NCI-H2196 treated with DMSO at 0.1 percent for 48 hours (cell line): ENCODE data around the gene TDRD12.

ENCODE experiments used
- DNase-seq: peaks from one replicate; lab custom pipeline; 2025; ENCODE audit not compliant: unreplicated experiment; lab: John Stamatoyannopoulos, UW

The TDRD12 gene, protein sequence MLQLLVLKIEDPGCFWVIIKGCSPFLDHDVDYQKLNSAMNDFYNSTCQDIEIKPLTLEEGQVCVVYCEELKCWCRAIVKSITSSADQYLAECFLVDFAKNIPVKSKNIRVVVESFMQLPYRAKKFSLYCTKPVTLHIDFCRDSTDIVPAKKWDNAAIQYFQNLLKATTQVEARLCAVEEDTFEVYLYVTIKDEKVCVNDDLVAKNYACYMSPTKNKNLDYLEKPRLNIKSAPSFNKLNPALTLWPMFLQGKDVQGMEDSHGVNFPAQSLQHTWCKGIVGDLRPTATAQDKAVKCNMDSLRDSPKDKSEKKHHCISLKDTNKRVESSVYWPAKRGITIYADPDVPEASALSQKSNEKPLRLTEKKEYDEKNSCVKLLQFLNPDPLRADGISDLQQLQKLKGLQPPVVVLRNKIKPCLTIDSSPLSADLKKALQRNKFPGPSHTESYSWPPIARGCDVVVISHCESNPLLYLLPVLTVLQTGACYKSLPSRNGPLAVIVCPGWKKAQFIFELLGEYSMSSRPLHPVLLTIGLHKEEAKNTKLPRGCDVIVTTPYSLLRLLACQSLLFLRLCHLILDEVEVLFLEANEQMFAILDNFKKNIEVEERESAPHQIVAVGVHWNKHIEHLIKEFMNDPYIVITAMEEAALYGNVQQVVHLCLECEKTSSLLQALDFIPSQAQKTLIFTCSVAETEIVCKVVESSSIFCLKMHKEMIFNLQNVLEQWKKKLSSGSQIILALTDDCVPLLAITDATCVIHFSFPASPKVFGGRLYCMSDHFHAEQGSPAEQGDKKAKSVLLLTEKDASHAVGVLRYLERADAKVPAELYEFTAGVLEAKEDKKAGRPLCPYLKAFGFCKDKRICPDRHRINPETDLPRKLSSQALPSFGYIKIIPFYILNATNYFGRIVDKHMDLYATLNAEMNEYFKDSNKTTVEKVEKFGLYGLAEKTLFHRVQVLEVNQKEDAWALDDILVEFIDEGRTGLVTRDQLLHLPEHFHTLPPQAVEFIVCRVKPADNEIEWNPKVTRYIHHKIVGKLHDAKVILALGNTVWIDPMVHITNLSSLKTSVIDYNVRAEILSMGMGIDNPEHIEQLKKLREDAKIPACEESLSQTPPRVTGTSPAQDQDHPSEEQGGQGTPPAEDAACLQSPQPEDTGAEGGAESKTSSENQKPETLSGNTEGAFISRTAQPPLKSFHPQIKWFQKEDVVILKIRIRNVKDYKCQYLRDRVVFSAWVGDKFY (N-terminal part only)

GRCh38 chr19:32719611-32720059 lies at the start of gene TDRD12:
Gene TDRD12, plus strand, starts transcription at chr19:32719767. Its CDS starts 306 bp downstream, at chr19:32720073.
- no peak for DNase-seq

- no peak for DNase-seq
Measured at GRCh38 chr19:32671883-32672593, 47.5 kb upstream of the TDRD12 start.

GRCh38 chr19:32672841-32673240 lies 46.7 kb upstream of the TDRD12 start:
- DNase-seq = no peak

GRCh38 chr19:32673573-32673972 lies 46.0 kb upstream of the TDRD12 start:
- no peak for DNase-seq

GRCh38 chr19:32674153-32674930 lies 45.2 kb upstream of the TDRD12 start:
- no peak for DNase-seq

DNA sequence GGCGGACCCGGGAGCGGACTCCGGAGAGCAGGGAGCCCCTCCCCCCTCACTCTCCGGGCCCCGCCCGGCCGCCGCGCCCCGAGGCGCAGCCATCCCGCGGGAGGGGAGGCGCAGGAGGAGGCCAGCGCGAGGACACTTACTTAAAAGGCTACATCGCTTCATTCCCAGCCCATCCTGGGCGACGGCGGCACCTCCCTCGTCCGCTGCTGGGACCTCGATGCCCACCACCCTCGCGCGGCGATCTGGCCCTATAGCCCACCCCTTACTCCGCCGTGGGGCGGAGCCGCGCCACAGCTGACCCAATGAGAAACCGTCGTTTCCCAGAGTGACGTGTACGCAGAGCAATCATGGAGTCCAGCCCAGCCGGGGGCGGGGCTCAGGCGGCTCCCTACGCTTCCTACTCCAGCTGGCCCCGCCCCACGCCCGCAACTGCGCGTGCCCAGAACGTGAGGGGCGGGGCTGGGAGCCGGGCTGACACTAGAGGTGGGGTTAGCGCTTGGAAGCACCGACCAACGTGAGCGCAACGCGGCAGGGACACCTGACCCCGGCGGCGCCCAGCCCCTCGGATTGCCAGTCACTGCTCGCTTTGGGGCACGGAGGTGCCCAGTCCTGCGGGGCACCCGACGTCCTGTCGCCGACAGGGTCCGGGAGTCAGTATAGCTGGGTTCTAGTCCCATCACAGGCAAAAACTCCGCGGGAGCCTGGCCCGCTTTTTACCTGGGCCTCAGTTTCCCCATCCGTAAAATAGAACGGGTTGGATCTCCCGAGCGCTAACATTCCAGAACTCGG lies 44.4 kb upstream of the TDRD12 start, which contains the start of gene ANKRD27:
ANKRD27 (minus strand) TSS at position 250 of the 789 bp plus-strand sequence. CDS start 16,165 bp downstream, outside the sequence.
- peak; percentile 96 for DNase-seq

GRCh38 chr19:32675720-32676185 lies 43.8 kb upstream of the TDRD12 start, which contains the start of gene RGS9BP:
Gene RGS9BP, plus strand, starts transcription at chr19:32675848. Its CDS starts 416 bp downstream, at chr19:32676264.
- peak; percentile 58 for DNase-seq

DNA sequence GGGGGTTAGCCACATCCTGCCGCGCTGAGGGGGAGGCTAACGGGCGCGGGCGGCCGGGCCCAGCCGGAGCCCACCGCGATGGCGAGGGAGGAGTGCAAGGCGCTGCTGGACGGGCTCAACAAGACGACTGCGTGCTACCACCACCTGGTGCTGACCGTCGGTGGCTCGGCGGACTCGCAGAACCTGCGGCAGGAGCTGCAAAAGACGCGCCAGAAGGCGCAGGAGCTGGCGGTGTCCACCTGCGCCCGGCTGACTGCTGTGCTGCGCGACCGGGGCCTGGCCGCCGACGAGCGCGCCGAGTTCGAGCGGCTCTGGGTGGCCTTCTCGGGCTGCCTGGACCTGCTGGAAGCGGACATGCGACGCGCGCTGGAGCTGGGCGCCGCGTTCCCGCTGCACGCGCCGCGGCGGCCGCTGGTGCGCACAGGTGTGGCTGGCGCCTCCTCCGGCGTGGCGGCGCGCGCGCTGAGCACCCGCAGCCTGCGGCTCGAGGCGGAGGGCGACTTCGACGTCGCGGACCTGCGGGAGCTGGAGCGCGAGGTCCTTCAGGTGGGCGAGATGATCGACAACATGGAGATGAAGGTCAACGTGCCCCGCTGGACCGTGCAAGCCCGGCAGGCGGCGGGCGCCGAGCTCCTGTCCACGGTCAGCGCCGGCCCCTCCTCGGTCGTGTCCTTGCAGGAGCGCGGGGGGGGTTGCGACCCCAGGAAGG lies 43.2 kb upstream of the TDRD12 start:
- no peak for DNase-seq

DNA sequence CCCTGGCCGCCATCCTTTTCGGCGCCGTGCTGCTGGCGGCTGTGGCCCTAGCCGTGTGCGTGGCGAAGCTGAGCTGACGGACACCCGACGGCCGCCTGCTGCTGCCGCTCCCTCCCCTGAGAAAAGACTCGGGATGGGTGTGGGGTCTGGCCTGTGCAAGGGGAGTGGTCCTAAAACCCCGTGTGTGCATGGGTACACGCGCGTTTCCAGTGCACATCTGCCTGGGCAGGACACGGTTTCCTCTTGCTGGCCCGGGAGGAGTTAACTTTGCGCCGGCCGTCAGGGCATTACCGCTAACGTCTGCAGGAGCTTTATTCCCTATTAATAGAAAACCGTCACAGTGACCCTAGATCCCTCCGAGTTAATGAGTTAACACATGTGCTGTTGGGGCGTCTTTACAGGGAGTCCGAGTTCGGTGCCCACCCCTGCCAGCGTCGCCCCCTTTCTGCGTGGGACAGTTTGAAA lies 42.6 kb upstream of the TDRD12 start:
- DNase-seq = no peak

DNA sequence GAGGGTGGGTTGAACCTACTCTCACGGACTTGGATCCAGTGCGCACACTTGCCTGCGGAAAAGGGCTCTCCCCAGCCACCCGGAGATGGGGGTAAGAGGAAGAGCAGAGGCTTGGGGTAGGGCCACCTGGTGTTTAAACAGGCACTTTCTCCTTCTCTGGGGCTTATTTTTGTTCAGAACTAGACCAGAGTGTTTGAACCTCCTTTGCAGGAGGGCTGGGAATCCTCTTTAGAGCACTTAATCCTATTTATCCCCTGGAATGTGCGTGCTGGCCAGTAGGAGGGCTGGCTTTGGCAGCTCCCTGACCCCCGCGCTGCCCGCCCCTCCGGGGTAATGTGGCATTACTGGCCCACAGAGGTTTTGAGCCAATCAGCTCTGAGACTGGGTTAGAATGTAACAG lies 41.9 kb upstream of the TDRD12 start:
- no peak for DNase-seq

GRCh38 chr19:32680986-32681385 lies 38.6 kb upstream of the TDRD12 start:
- DNase-seq = no peak

- DNase-seq = no peak
Measured at GRCh38 chr19:32682317-32682716, 37.2 kb upstream of the TDRD12 start.

DNA sequence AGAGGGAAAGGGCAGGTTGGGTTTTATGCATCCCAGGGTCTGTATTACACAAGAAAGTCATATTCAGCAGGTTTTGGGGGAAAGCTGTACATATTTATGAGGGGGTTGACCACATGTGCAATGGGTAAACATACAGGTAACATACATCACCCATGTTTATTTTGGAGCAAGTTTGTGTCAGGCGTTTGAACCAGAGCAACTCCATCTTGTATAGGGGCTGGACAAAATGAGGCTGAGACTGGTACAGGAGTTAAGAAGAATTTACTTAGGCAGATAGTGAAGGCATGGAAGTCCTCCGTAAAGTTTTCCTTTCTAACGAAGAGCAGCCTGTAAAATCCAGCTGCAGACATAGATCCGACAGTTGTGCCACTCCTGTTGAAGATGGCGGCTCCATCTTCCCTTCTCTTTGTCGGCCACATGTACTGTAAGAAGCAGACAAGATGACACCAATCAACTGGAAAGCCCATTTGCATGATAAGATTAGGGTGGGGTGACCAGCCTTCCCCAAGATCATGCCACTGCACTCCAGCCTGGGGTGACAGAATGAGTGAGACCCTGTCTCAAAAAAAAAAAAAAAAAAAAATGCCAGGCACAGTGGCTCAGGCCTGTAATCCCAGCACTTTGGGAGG lies 32.6 kb upstream of the TDRD12 start:
- DNase-seq = no peak

DNA sequence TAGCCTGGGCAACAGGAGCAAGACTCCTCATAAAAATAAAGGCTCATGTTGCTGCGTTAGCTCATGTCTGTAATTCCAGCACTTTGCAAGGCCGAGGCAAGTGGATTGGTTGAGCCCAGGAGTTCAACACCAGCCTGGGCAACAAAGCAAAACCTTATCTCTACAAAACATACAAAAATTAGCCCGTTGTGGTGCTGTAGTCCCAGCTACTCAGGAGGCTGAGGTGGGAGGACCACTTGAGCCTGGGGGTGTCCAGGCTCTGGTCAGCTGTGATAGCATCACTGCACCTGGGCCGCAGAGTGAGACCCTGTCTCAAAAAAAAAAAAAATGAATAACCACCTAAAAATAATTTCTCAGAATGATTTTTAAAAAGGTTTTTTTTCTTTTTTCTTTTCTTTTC lies 31.9 kb upstream of the TDRD12 start:
- no peak for DNase-seq

DNA sequence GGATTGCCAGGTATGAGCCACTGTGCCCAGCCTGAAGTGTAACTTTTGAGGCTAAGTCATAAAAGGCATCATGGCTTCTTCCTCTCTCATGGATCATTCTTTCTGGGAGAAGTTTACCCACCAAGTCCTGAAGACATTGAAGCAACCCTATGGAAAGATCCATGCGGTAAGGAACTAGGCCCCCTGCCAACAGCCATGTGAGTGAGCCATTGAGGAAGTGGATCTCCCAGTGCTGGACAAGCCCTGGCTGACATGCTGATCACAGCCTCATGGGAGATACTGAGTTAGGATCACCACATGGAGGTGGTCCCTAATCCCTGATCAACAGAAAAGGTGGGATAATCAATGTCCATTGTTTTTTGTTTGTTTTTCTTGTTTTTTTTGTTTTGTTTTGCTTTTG lies 31.3 kb upstream of the TDRD12 start:
- DNase-seq = no peak

DNA sequence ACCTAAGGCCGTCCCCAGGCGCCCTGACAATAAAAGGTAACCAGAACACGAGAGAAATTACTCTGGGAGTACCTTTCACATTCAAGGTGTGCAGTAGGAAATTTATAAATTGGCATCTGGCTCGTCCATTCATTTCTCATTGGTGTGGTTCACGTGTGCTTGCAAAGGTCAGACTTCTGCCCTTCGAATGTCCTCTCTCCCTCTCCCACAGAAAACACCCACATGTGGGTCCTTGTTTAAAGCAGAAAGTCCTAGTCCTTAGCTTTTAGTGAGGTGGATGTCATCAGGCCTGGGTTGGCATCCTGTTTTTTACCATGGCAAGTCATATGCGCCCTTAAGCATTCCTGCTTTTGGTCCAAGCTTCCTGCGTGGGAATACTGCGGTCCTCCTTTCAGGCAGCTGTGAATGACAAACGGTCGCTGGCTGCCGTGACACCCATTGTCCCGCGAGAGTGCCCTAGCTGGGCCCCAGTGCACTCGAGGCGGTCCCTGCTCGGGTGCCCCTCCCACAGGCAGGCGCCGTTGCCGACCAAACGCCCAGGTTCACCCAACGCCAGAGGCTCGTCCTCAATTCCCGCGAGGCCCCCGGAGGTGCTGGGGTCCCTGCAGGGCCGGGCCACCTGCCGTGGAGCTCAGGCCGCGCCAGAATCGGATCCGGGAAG lies 28.1 kb upstream of the TDRD12 start, which contains the start of gene NUDT19:
NUDT19 (plus strand) TSS at position 531 of the 661 bp plus-strand sequence. CDS start 140 bp downstream, outside the sequence.
- peak; percentile 53 for DNase-seq
